Esophagus muscularis mucosa (tissue), 3 donors: ENCODE results near the gene AP3S2.

Source experiments
- CTCF ChIP-seq, 3 experiments: fragments of 200-600 bp in 2 of 3; fragments of 450-650 bp in 1 of 3; sonication (generic) in 2 of 3; IDR thresholded peaks; one replicate each; pipeline ENCODE4 v1.5.1; 2017 to 2019; ENCODE audit warnings: antibody characterized with exemption in 3 of 3, mild to moderate bottlenecking in 2 of 3, moderate library complexity in 1 of 3
- POLR2AphosphoS5 ChIP-seq, 2 donors: sonication (generic); formaldehyde crosslinking; IDR thresholded peaks; one replicate each; pipeline ENCODE4 v1.6.1; 2017; ENCODE audit warnings: antibody characterized with exemption in 2 of 2

GRCh38 chr15:89875741-89876140, 18.1 kb downstream of the AP3S2 start:
- TF ChIP-seq POLR2AphosphoS5 (IDR thresholded peaks at IDR 0.05): no peak
- no peak for TF ChIP-seq CTCF (IDR thresholded peaks at IDR 0.05)
